IPS-15b (cell line): Measurements from ENCODE around the gene SBNO2.

ENCODE experiments used
- H3K27me3 ChIP-seq: one replicate; pipeline ENCODE4 v1.6.1; 2013; ENCODE audit warnings: low read length; ENCODE audit not compliant: control insufficient read depth, insufficient read depth
- H3K36me3 ChIP-seq: one replicate; pipeline ENCODE4 v1.6.1; 2013; ENCODE audit warnings: low read length; ENCODE audit not compliant: control insufficient read depth, insufficient read depth
- H3K4me1 ChIP-seq: one replicate; pipeline ENCODE4 v1.6.1; 2013; ENCODE audit warnings: mild to moderate bottlenecking, low read length; ENCODE audit not compliant: control insufficient read depth, insufficient read depth
- H3K4me3 ChIP-seq: one replicate; pipeline ENCODE4 v1.5.1; 2013; ENCODE audit warnings: low read depth, low read length
- H3K9ac ChIP-seq: one replicate; pipeline ENCODE4 v1.6.1; 2013; ENCODE audit warnings: low read depth, mild to moderate bottlenecking, low read length
- H3K9me3 ChIP-seq: one replicate; pipeline ENCODE4 v1.6.1; 2013; ENCODE audit warnings: mild to moderate bottlenecking, low read length; ENCODE audit not compliant: control insufficient read depth, insufficient read depth

The SBNO2 gene

DNA sequence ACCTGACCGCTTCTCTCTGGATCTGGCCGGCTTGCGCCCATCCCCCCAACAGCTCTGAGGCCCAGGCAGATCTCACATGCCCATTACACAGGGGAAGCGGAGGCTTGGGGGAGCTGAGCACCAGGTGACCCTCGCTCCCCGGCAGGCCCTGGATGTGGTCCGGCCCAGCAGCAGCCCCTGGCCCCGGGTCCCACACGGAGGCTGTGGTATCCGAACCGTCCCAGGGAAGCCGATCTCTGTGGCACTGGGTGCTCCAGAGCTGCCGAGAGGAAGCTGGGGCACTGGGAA, 27.7 kb downstream of the SBNO2 start:
- Histone ChIP-seq H3K9me3 (no peaks in the 10 kb centered on the region), H3K27me3 (no peaks in the 10 kb centered on the region), H3K4me3 (no peak overlapping the region), H3K4me1 (no peaks in the 10 kb centered on the region), H3K36me3 (peaks cover 20% of the 10 kb centered on the region), H3K9ac (peak overlapping the region; percentile 54)

- no peaks in the 10 kb centered on the region for H3K9me3 ChIP-seq
- no peaks in the 10 kb centered on the region for H3K4me1 ChIP-seq
- no peaks in the 10 kb centered on the region for H3K27me3 ChIP-seq
- no peak overlapping the region for H3K4me3 ChIP-seq
- H3K36me3 ChIP-seq: peaks cover 20% of the 10 kb centered on the region
- H3K9ac ChIP-seq: peak overlapping the region; percentile 54
These were observed 28.2 kb downstream of the SBNO2 start for GRCh38 chr19:1145635-1146411.

- Histone ChIP-seq H3K36me3 (peaks cover 20% of the 10 kb centered on the region), H3K9me3 (no peaks in the 10 kb centered on the region), H3K4me3 (no peak overlapping the region), H3K27me3 (no peaks in the 10 kb centered on the region), H3K9ac (no peak overlapping the region), H3K4me1 (no peaks in the 10 kb centered on the region)
These were observed 29.3 kb downstream of the SBNO2 start for GRCh38 chr19:1144741-1145140.

GRCh38 chr19:1143828-1144399, 30.2 kb downstream of the SBNO2 start:
- H3K9me3 ChIP-seq: no peaks in the 10 kb centered on the region
- H3K27me3 ChIP-seq: no peaks in the 10 kb centered on the region
- H3K36me3 ChIP-seq: peaks cover 16% of the 10 kb centered on the region
- H3K4me3 ChIP-seq: no peak overlapping the region
- no peak overlapping the region for H3K9ac ChIP-seq
- H3K4me1 ChIP-seq: no peaks in the 10 kb centered on the region

DNA sequence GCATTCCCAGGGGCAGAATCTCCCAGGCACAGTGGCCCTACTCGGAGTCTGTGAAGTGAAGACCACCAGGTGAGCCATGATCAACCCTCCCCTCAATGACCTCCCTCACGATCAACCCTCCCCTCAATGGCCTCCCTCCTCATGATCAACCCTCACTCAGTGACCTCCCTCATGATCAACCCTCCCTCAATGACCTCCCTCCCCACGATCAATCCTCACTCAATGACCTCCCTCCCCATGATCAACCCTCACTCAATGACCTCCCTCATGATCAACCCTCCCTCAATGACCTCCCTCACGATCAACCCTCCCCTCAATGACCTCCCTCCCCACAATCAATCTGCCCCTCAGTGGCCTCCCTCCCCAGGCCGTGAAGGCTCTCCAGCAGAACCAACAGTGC, 32.1 kb downstream of the SBNO2 start:
- H3K36me3 ChIP-seq: peaks cover 16% of the 10 kb centered on the region
- H3K4me1 ChIP-seq: no peaks in the 10 kb centered on the region
- H3K27me3 ChIP-seq: no peaks in the 10 kb centered on the region
- H3K9ac ChIP-seq: no peak overlapping the region
- H3K4me3 ChIP-seq: no peak overlapping the region
- H3K9me3 ChIP-seq: no peaks in the 10 kb centered on the region

- Histone ChIP-seq H3K27me3 (no peaks in the 10 kb centered on the region), H3K4me3 (no peak overlapping the region), H3K36me3 (peaks cover 11% of the 10 kb centered on the region)
These were observed 33.6 kb downstream of the SBNO2 start for GRCh38 chr19:1140272-1141027.

DNA sequence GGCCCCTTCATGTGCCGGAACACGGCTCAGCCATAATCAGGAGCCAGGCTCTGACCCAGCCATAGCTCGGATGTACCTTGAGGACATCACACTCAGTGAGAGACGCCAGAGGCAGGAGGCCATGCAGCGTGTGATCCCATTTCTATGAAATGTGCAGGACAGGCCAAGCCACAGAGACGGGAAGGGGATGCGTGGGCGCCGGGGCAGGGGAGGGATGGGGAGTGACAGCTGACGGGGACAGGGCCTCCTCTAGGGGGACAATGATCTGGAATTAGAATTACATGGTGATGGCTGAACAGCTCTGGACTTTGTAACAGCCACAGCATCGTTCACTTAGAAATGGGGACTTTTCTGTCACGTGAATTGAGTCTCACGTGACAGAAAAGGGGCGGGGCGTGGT, 34.9 kb downstream of the SBNO2 start:
- Histone ChIP-seq H3K4me3 (no peak overlapping the region), H3K4me1 (no peaks in the 10 kb centered on the region), H3K36me3 (peaks cover 11% of the 10 kb centered on the region), H3K9me3 (no peaks in the 10 kb centered on the region), H3K27me3 (no peaks in the 10 kb centered on the region), H3K9ac (no peak overlapping the region)

More at GRCh38 chr19:1140272-1141027, 33.6 kb downstream of the SBNO2 start:
- no peaks in the 10 kb centered on the region for H3K9me3 ChIP-seq
- no peaks in the 10 kb centered on the region for H3K4me1 ChIP-seq
- H3K9ac ChIP-seq: no peak overlapping the region

- no peaks in the 10 kb centered on the region for H3K27me3 ChIP-seq
- H3K4me3 ChIP-seq: no peak overlapping the region
- peaks cover 3% of the 10 kb centered on the region for H3K36me3 ChIP-seq
These were observed 35.9 kb downstream of the SBNO2 start for GRCh38 chr19:1138121-1138520.

GRCh38 chr19:1136621-1137317, 37.3 kb downstream of the SBNO2 start:
- Histone ChIP-seq H3K27me3 (no peaks in the 10 kb centered on the region), H3K4me3 (no peak overlapping the region), H3K4me1 (no peaks in the 10 kb centered on the region), H3K36me3 (no peaks in the 10 kb centered on the region), H3K9me3 (no peaks in the 10 kb centered on the region), H3K9ac (no peak overlapping the region)

More at GRCh38 chr19:1138121-1138520, 35.9 kb downstream of the SBNO2 start:
- no peaks in the 10 kb centered on the region for H3K4me1 ChIP-seq
- H3K9ac ChIP-seq: no peak overlapping the region
- H3K9me3 ChIP-seq: no peaks in the 10 kb centered on the region

- H3K9me3 ChIP-seq: no peaks in the 10 kb centered on the region
- no peaks in the 10 kb centered on the region for H3K36me3 ChIP-seq
- H3K4me3 ChIP-seq: no peak overlapping the region
- no peak overlapping the region for H3K9ac ChIP-seq
- no peaks in the 10 kb centered on the region for H3K4me1 ChIP-seq
- no peaks in the 10 kb centered on the region for H3K27me3 ChIP-seq
These were observed 37.9 kb downstream of the SBNO2 start for GRCh38 chr19:1136201-1136600.

DNA sequence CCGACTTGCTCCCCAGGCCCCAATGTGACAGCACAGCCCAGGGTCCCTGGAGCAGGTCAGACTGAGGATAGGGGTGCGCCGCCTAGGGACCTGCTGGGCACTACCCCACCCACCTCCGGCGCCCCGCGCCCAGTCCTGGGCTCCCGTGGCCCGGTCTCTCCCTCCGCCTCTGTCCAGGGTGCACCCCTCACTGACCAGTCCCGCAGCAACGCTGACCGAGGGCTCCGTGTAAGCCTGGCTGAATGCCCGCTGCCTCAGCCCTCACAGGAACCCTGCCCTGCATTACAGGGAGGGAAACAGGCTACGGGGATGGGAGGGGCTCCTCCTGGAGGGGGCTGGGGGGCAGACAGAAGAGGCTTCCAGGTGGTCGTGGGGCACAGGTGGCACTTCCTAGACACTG, 38.6 kb downstream of the SBNO2 start:
- H3K27me3 ChIP-seq: no peaks in the 10 kb centered on the region
- H3K9ac ChIP-seq: no peak overlapping the region
- H3K4me1 ChIP-seq: no peaks in the 10 kb centered on the region
- H3K36me3 ChIP-seq: no peaks in the 10 kb centered on the region
- no peaks in the 10 kb centered on the region for H3K9me3 ChIP-seq
- no peak overlapping the region for H3K4me3 ChIP-seq
